A673 (cell line): ENCODE results near the gene CDKAL1.

Experiments used
- CTCF ChIP-seq: fragments of 300-800, 200-600 bp; sonication (generic); conservative IDR thresholded peaks from 2 replicates; pipeline ENCODE4 v1.5.1; 2017; ENCODE audit warnings: low read depth, mild to moderate bottlenecking, antibody characterized with exemption, low read length, moderate library complexity, mixed read lengths
- EZH2 ChIP-seq: fragments of 200-600 bp; sonication (generic); IDR thresholded peaks from 2 replicates; pipeline ENCODE4 v1.6.1; 2017; ENCODE audit warnings: borderline replicate concordance, low read depth, mild to moderate bottlenecking, mixed read lengths, antibody characterized with exemption, low read length; ENCODE audit not compliant: poor library complexity, severe bottlenecking

GRCh38 chr6:21098134-21098533, 563.9 kb downstream of the CDKAL1 start:
- TF ChIP-seq CTCF (no peak), EZH2 (no peak)
